Fibroblast of skin of abdomen (primary cell): ENCODE data around the gene PRDM9.

ENCODE experiments used
- DNase-seq: peaks from one replicate; pipeline ENCODE4 v3.0.0-alpha.2; 2013

The PRDM9 gene

DNA sequence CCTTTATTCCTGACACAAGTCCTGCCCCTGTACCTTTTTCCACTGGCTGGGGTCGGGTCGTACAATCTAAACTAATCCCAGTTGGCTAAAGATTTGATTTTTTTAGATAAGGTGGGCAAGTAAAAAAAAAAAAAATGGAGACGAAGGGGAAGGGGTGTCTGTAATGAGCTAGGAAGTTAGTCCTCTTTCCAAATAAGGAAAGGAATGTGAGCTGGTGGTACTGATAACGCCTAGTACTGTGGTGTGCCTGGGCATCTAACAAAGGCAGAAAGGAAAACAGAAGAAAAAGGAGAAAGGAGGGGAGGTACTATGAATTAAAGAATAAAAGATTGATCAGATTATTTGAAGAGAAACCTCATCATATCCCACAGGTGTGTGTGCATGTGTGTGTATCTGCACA lies 21.3 kb downstream of the PRDM9 start:
- DNase-seq: no peak

- no peak for DNase-seq
Measured at GRCh38 chr5:23530571-23530970, 23.2 kb downstream of the PRDM9 start.

DNA sequence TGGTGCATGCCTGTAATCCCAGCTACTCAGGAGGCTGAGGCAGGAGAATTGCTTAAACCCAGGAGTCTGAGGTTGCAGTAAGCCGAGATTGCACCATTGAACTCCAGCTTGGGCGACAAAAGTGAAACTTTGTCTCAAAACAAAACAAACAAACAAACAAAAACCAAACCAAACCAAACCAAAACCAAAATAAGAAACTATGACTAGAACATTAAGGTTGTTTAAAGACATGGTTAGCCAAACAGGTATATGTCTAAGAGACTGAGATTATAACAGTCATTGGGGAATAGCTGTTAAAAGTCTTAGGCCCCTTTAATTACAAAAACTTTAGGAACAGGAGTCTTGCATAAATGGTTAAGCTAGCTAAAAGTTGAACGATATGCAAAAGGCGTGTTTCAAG lies 63.6 kb downstream of the PRDM9 start:
- no peak for DNase-seq
